Measurements from ENCODE around the gene PRMT3. TPM values are rescaled to one million over a fixed set of nuclear protein-coding genes. Genes with fewer than 3 reads are reported as not detected.

The PRMT3 gene
- total and polyA plus RNA-seq, 2 of the 4 experiments (the other 2 are of a cell fraction), result 8.8 to 11.3 TPM

- intact Hi-C loops (cut with micrococcal nuclease) (no loop called here), in situ Hi-C loops (cut with MboI; ENCODE audit: low sequenced_read_pairs) (no loop called here), dilution Hi-C loops (cut with HindIII; ENCODE audit: low sequenced_read_pairs, unreplicated experiment) (no loop called here)
- no TSS peak for BruUV-seq (replicated peaks)
- no peaks in the 10 kb centered on the region for H3K36me3 ChIP-seq (ENCODE audit: control insufficient read depth, insufficient read depth, low read length)
- no peaks in the 10 kb centered on the region for H3K27me3 ChIP-seq (ENCODE audit: control insufficient read depth, insufficient read depth, low read length)
- no peak overlapping the region for H4K8ac ChIP-seq (ENCODE audit: low read depth in 2 of 2, low read length in 2 of 2)
- no peak overlapping the region for H3K23ac ChIP-seq (ENCODE audit: low read depth, low read length)
- no peak overlapping the region for H2BK15ac ChIP-seq (ENCODE audit: low read depth, low read length)
- no peaks in the 10 kb centered on the region for H3K9me1 ChIP-seq (ENCODE audit: insufficient read depth, low read length)
- TF ChIP-seq POLR2A (IDR thresholded peaks at IDR 0.05; ENCODE audit: low read depth, low read length), result no peak
- no peak for TF ChIP-seq CEBPB (IDR thresholded peaks at IDR 0.05; ENCODE audit: low read depth, low read length)
- no peak for TF ChIP-seq MAFK (IDR thresholded peaks at IDR 0.05; ENCODE audit: low read depth, low read length)
- TF ChIP-seq BHLHE40 (IDR thresholded peaks at IDR 0.05; ENCODE audit: low read depth, low read length), result no peak
- TF ChIP-seq RAD21 (IDR thresholded peaks at IDR 0.05; ENCODE audit: low read length), result no peak
- no peak for TF ChIP-seq FOS (IDR thresholded peaks at IDR 0.05; ENCODE audit: low read depth, low read length)
- TF ChIP-seq MAZ (IDR thresholded peaks at IDR 0.05; ENCODE audit: borderline replicate concordance, low read depth, low read length), result no peak
- TF ChIP-seq CHD1 (IDR thresholded peaks at IDR 0.05; ENCODE audit: low read depth, low read length), result no peak
- TF ChIP-seq ELK1 (IDR thresholded peaks at IDR 0.05; ENCODE audit: borderline replicate concordance, low read depth, low read length), result no peak
- TF ChIP-seq SMC3 (IDR thresholded peaks at IDR 0.05; ENCODE audit: low read depth, low read length), result no peak
- no peak overlapping the region for H4K5ac ChIP-seq (ENCODE audit: low read depth, low read length)
- H3K4me3 ChIP-seq (ENCODE audit: insufficient read depth, low read depth, low read length), result no peak overlapping the region
- H3K27ac ChIP-seq (ENCODE audit: insufficient read depth, low read length), result no peak overlapping the region
- no peak overlapping the region for H3K9ac ChIP-seq (ENCODE audit: low read depth, low read length)
- H2AFZ ChIP-seq (replicated peaks; ENCODE audit: low read length, poor library complexity), result no peak overlapping the region
- DNase-seq, result no peak
- CTCF ChIA-PET, result no interaction called here
- H3K4me1 ChIP-seq (ENCODE audit: control insufficient read depth, insufficient read depth, low read length), result no peaks in the 10 kb centered on the region
- H3K9me3 ChIP-seq (ENCODE audit: control insufficient read depth, insufficient read depth, low read length), result no peaks in the 10 kb centered on the region
- H2BK20ac ChIP-seq (ENCODE audit: low read depth, low read length), result no peak overlapping the region
- H2BK120ac ChIP-seq (ENCODE audit: low read depth, low read length), result no peak overlapping the region
- no peak overlapping the region for H3K4ac ChIP-seq (ENCODE audit: low read depth, low read length)
- no peak overlapping the region for H3K4me2 ChIP-seq (ENCODE audit: low read depth, low read length)
- no peaks in the 10 kb centered on the region for H4K20me1 ChIP-seq (ENCODE audit: insufficient read depth, low read length)
- H3K18ac ChIP-seq (ENCODE audit: low read depth, low read length), result no peak overlapping the region
- H3K14ac ChIP-seq (replicated peaks; ENCODE audit: low read depth, low read length), result no peak overlapping the region
- no peak overlapping the region for H2AK5ac ChIP-seq (ENCODE audit: low read depth, low read length)
- no peak overlapping the region for H2BK5ac ChIP-seq (ENCODE audit: low read depth, low read length, poor library complexity, severe bottlenecking)
- no CpG with 5 or more reads among the region's 2 CpGs for WGBS, 2 experiments (ENCODE audit: extremely low coverage in 2 of 2, insufficient read length in 1 of 2)
- no peak overlapping the region for H2AK9ac ChIP-seq (replicated peaks; ENCODE audit: low read depth, low read length, poor library complexity)
- ATAC-seq (ENCODE audit: low read depth), result no peak
- POLR2A ChIA-PET (ENCODE audit: unreplicated experiment), result no interaction called here
- H4K91ac ChIP-seq (ENCODE audit: insufficient read depth, low read depth, low read length), result no peak overlapping the region
- H3K56ac ChIP-seq (ENCODE audit: extremely low read depth, insufficient read depth, low read length), result no peak overlapping the region
- H3K79me1 ChIP-seq (ENCODE audit: low read depth in 1 of 2, low read length in 2 of 2), result no peaks in the 10 kb centered on the region
These were observed 163.6 kb downstream of the PRMT3 start for GRCh38 chr11:20551096-20551495.
